A549 (cell line): ENCODE results near the gene C12orf54. TPM values are rescaled to one million over a fixed set of nuclear protein-coding genes. Genes with fewer than 3 reads are reported as not detected.

Experiments used
- ATAC-seq, 2 experiments: fragments of 200-7000 bp in 1 of 2; fragments of >200 bp in 1 of 2; cut with Nextera tagmentation in 1 of 2; cut with Tn5 transposase in 1 of 2; 3 replicates each; pipeline versions ENCODE4 v1.8.0 to v1.9.1; 2018 to 2020; ENCODE audit warnings: mild to moderate bottlenecking in 1 of 2, moderate library complexity in 1 of 2
- CTCF ChIA-PET: fragments of 300-600 bp; sonication (Branson Sonifier 250); formaldehyde crosslinking; extraction: SDS; loops from one replicate; lab custom pipeline; 2021; ENCODE audit warnings: antibody characterized with exemption, inconsistent platforms; lab: Yijun Ruan, JAX
- POLR2A ChIA-PET: fragments of 350-600 bp; formaldehyde crosslinking; extraction: SDS; loops from one replicate; lab custom pipeline; 2021; ENCODE audit warnings: antibody characterized with exemption, inconsistent platforms; lab: Yijun Ruan, JAX
- DNase-seq, 2 experiments: peaks; one replicate each; pipeline versions ENCODE4 v3.0.0 to v3.0.0-alpha.2; 2011 to 2016; ENCODE audit warnings: low read depth in 1 of 2, low spot score in 1 of 2
- FAIRE-seq: peaks from 2 replicates; lab custom pipeline; 2011; peaks lifted over from hg19 to GRCh38; lab: Jason Lieb, UNC
- H3K27ac ChIP-seq, 2 experiments: fragments of >200 bp; sonication (Bioruptor Twin); formaldehyde crosslinking; 3 replicates each; pipeline ENCODE4 v1.5.1; 2016 to 2017
- H3K4me1 ChIP-seq: fragments of >200 bp; sonication (Bioruptor Twin); formaldehyde crosslinking; 3 replicates; pipeline ENCODE4 v1.6.1; 2016
- H3K4me2 ChIP-seq: fragments of >200 bp; sonication (Bioruptor Twin); formaldehyde crosslinking; 3 replicates; pipeline ENCODE4 v1.6.1; 2016
- H3K4me3 ChIP-seq: fragments of >200 bp; sonication (Bioruptor Twin); formaldehyde crosslinking; 3 replicates; pipeline ENCODE4 v1.5.1; 2016
- H3K9me3 ChIP-seq: fragments of >200 bp; sonication (Bioruptor Twin); formaldehyde crosslinking; 3 replicates; pipeline ENCODE4 v1.6.1; 2016
- BHLHE40 ChIP-seq: IDR thresholded peaks from 2 replicates; pipeline ENCODE4 v1.6.1; 2012; ENCODE audit warnings: low read depth, low read length, inconsistent platforms
- CBX8 ChIP-seq: fragments of 200-600 bp; sonication (generic); IDR thresholded peaks from 2 replicates; pipeline ENCODE4 v1.6.1; 2016
- CEBPB ChIP-seq, 2 experiments: fragments of >200 bp in 1 of 2; sonication (Bioruptor Twin) in 1 of 2; formaldehyde crosslinking in 1 of 2; IDR thresholded peaks; 2 replicates each; pipeline ENCODE4 v1.6.1; 2012 to 2016
- FOSL2 ChIP-seq, 2 experiments: fragments of 450-650 bp in 1 of 2; fragments of >200 bp in 1 of 2; sonication (Bioruptor Twin) in 1 of 2; formaldehyde crosslinking; IDR thresholded peaks; 2 replicates each; pipeline versions ENCODE4 v1.5.0 to v1.6.1; 2016 to 2020; ENCODE audit warnings: mild to moderate bottlenecking in 1 of 2, moderate library complexity in 1 of 2
- JUN ChIP-seq, 2 experiments: fragments of >200 bp; sonication (Bioruptor Twin); formaldehyde crosslinking; IDR thresholded peaks; 2 replicates in 1 of 2; 3 replicates in 1 of 2; pipeline ENCODE4 v1.6.1; 2016 to 2017
- KDM5A ChIP-seq: fragments of 200-600 bp; sonication (generic); IDR thresholded peaks from 2 replicates; pipeline ENCODE4 v1.6.1; 2016; ENCODE audit warnings: antibody characterized with exemption, mild to moderate bottlenecking
- MAFK ChIP-seq: fragments of 450-650 bp; IDR thresholded peaks from 2 replicates; pipeline ENCODE4 v1.6.1; 2014; ENCODE audit not compliant: partially characterized antibody
- MYC ChIP-seq: IDR thresholded peaks from 2 replicates; pipeline ENCODE4 v1.6.1; 2012; ENCODE audit warnings: mild to moderate bottlenecking, inconsistent platforms, low read length, improper control_type of control experiment, borderline replicate concordance
- RAD21 ChIP-seq, 2 experiments: fragments of >200 bp in 1 of 2; sonication (Bioruptor Twin) in 1 of 2; formaldehyde crosslinking in 1 of 2; IDR thresholded peaks in 1 of 2; conservative IDR thresholded peaks in 1 of 2; 2 replicates in 1 of 2; 3 replicates in 1 of 2; pipeline ENCODE4 v1.6.1; 2012 to 2018; ENCODE audit warnings: inconsistent platforms in 1 of 2
- RNF2 ChIP-seq: fragments of 200-600 bp; sonication (generic); IDR thresholded peaks from 2 replicates; pipeline ENCODE4 v1.6.1; 2016; ENCODE audit warnings: low read depth, mild to moderate bottlenecking, antibody characterized with exemption, moderate library complexity, borderline replicate concordance
- SREBF2 ChIP-seq: fragments of 450-650 bp; IDR thresholded peaks from 2 replicates; pipeline ENCODE4 v1.6.1; 2014; ENCODE audit warnings: mild to moderate bottlenecking, moderate library complexity
- ZNF302 ChIP-seq: fragments of 250-450 bp; sonication (Bioruptor Pico); IDR thresholded peaks from 2 replicates; pipeline ENCODE4 v1.9.0; 2021; ENCODE audit warnings: inconsistent platforms, mild to moderate bottlenecking, moderate library complexity
- WGBS: methylation state at CpG from one replicate; pipeline ENCODE4 v1.1.6; 2017; ENCODE audit errors: missing lambda C conversion rate; 5-methylcytosine and 5-hydroxymethylcytosine counted together
- polyA plus RNA-seq, 4 experiments: library from polyadenylated mRNA; depleted of rRNA in 3 of 4; stranded (reverse); fragments of >200 nt; fragmentation: RNase III in 1 of 4; extraction: RNeasy Plus Mini Kit Qiagen cat#74134 plus additional on column Dnase treatment in 1 of 4; gene quantifications; 2 replicates in 3 of 4; 3 replicates in 1 of 4; pipeline ENCODE4 v1.2.3, GENCODE V29; 2011 to 2017
- TF ChIP-seq, protein P1 (sequence below): fragments of >200 bp; sonication (Bioruptor Twin); formaldehyde crosslinking; IDR thresholded peaks from 2 replicates; pipeline ENCODE4 v1.6.1; 2016
- TF ChIP-seq, protein P2 (sequence below): fragments of 250-450 bp; sonication (Bioruptor Pico); IDR thresholded peaks from 2 replicates; pipeline ENCODE4 v1.5.0; 2021; ENCODE audit warnings: mild to moderate bottlenecking, moderate library complexity, borderline replicate concordance
- TF ChIP-seq, protein P3 (sequence below): fragments of 450-650 bp; IDR thresholded peaks from 2 replicates; pipeline ENCODE4 v1.6.1; 2014; ENCODE audit warnings: antibody characterized with exemption
- TF ChIP-seq, protein P4 (sequence below): fragments of >200 bp; sonication (Bioruptor Twin); formaldehyde crosslinking; IDR thresholded peaks from 3 replicates; pipeline ENCODE4 v1.5.1; 2016

Gene C12orf54
- polyA plus RNA-seq, 2 of the 4 experiments (the other 2 are of a cell fraction) = not detected

DNA sequence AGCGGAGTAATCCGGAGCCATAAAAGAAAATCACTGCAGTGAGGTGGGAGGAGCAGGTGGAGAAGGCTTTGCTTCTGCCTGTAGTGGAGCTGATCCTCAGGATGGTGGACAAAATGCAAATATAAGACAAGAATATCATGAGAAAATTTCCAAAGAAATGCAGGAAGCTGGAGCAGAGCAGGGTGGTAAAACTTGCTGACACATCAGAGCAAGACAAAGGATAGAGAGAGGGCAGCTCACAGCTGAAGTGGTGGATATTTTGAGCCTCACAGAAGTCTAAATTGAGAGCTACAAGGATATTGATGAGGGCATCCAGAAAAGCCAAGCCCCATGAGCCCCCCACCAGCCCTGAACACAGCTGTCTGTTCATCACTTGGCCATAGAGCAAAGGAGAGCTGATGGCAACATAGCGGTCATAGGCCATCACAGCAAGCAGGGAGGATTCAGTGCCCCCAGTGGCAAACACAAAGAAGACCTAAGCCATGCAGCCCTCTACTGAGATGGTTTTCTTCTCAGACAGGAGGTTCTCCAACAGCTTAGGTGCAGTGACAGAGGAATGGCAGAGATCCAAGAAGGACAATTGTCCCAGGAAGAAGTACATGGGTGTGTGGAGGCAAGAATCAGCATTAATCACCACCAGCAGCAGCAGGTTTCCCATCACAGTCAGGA lies 40.0 kb upstream of the C12orf54 start:
- ChIA-PET CTCF (interaction anchor here (0.5 to 0.8 kb wide), 3 partner anchors 15 to 176 kb away, joined by 3 to 4 read pairs (median 3); no protein-coding TSS in a partner anchor), POLR2A (no interaction called here)
- FAIRE-seq (no peak), DNase-seq (peak; percentile 15 to 41), ATAC-seq (peak; percentile 96)
- no peak overlapping the region for H3K27ac ChIP-seq
- H3K9me3 ChIP-seq = no peaks in the 10 kb centered on the region
- no peak overlapping the region for H3K4me2 ChIP-seq
- H3K4me1 ChIP-seq = no peaks in the 10 kb centered on the region
- TF ChIP-seq KDM5A (no peak), SREBF2 (no peak), ZNF302 (no peak), RAD21 (conservative IDR thresholded peaks at IDR 0.05 in 1 of 2, IDR thresholded peaks at IDR 0.05 in 1 of 2) (peak in 1 of 2 experiments; percentile 17; a peak in 1 of 5 replicates), FOSL2 (IDR thresholded peaks at IDR 0.05) (no peak), FOSL2 (CRISPR knock-in tag; IDR thresholded peaks at IDR 0.05) (no peak), MAFK (peak; percentile 40), MYC (no peak), BHLHE40 (no peak)
- TF ChIP-seq, protein P1, sequence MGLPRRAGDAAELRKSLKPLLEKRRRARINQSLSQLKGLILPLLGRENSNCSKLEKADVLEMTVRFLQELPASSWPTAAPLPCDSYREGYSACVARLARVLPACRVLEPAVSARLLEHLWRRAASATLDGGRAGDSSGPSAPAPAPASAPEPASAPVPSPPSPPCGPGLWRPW = no peak
- TF ChIP-seq, protein P2, sequence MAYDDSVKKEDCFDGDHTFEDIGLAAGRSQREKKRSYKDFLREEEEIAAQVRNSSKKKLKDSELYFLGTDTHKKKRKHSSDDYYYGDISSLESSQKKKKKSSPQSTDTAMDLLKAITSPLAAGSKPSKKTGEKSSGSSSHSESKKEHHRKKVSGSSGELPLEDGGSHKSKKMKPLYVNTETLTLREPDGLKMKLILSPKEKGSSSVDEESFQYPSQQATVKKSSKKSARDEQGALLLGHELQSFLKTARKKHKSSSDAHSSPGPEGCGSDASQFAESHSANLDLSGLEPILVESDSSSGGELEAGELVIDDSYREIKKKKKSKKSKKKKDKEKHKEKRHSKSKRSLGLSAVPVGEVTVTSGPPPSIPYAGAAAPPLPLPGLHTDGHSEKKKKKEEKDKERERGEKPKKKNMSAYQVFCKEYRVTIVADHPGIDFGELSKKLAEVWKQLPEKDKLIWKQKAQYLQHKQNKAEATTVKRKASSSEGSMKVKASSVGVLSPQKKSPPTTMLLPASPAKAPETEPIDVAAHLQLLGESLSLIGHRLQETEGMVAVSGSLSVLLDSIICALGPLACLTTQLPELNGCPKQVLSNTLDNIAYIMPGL (CRISPR knock-in tag) = no peak
- TF ChIP-seq, all 56 proteins: peak for 2
- WGBS = 76% methylated on average over 3 of the region's 3 CpGs
- no peak overlapping the region for H3K4me3 ChIP-seq

DNA sequence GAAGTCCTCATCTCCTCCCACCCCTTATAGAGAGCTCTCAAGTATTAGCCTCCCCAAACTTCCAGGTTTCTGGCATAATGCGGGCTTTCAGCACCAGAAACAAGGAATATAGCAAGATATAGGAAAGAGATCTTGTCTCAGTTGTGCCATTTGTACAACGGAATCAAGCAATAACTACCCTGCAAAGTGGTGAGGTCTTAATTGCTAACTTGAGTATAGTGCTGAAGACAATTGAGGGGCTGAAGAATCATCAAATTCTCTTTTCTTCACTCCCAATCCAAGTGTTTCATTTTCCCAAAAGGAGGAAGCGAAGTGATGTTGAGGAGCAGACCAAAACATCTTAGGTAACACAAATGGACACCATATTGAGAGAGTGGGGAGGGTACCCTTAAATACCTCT lies 36.8 kb upstream of the C12orf54 start:
- no peak for ATAC-seq
- TF ChIP-seq RNF2 = peak; percentile 89; the same call in 1 of the 2 replicates
- TF ChIP-seq CBX8 = peak; percentile 73; the same call in 1 of the 2 replicates
- TF ChIP-seq, protein P3, sequence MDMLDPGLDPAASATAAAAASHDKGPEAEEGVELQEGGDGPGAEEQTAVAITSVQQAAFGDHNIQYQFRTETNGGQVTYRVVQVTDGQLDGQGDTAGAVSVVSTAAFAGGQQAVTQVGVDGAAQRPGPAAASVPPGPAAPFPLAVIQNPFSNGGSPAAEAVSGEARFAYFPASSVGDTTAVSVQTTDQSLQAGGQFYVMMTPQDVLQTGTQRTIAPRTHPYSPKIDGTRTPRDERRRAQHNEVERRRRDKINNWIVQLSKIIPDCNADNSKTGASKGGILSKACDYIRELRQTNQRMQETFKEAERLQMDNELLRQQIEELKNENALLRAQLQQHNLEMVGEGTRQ = no peak
- H3K27ac ChIP-seq = no peak overlapping the region
- POLR2A ChIA-PET = no interaction called here
- H3K9me3 ChIP-seq = no peaks in the 10 kb centered on the region
- H3K4me2 ChIP-seq = no peak overlapping the region
- CTCF ChIA-PET = interaction anchor here (2.2 kb wide), 1 partner anchor 11 kb away, joined by 4 read pairs; no protein-coding TSS in a partner anchor
- no peak for DNase-seq
- H3K4me3 ChIP-seq = no peak overlapping the region
- 14% methylated on average over 3 of the region's 3 CpGs for WGBS
- H3K4me1 ChIP-seq = no peaks in the 10 kb centered on the region
- no peak for FAIRE-seq

DNA sequence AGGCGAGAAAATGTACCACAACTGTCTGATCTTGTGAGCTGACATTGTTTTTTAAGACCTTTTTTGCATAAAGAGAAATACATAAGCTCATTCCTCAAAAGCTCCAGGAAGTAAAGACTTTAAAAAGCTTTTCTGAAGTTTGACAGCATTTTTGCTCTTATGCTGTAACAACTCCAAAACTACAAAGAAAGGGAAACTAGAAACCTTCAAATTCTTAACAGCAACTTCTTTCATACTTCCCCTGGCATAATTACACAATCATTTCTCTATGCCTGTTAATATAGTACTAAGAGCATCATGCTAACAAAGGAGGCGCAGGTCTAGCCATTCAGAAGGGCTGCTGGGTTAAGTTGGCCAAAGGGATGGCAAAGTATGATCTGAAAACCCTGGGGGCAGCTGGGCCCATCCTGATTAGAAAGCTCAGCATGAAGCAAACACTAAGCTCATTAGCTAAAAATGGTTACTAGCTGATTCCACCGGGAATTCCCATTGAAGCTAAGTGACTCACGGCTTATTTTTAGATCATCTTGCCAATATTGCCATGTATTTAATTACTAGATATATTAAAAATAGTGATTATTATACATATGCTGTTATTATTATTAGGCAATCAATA lies 36.0 kb upstream of the C12orf54 start:
- H3K27ac ChIP-seq = no peak overlapping the region
- H3K4me1 ChIP-seq = no peaks in the 10 kb centered on the region
- FAIRE-seq (no peak), ATAC-seq (no peak), DNase-seq (no peak)
- no peak overlapping the region for H3K4me2 ChIP-seq
- 13% methylated on average over 4 of the region's 4 CpGs for WGBS
- POLR2A ChIA-PET = no interaction called here
- TF ChIP-seq CEBPB (IDR thresholded peaks at IDR 0.05) (no peak), JUN (IDR thresholded peaks at IDR 0.05) (no peak)
- TF ChIP-seq, protein P4, sequence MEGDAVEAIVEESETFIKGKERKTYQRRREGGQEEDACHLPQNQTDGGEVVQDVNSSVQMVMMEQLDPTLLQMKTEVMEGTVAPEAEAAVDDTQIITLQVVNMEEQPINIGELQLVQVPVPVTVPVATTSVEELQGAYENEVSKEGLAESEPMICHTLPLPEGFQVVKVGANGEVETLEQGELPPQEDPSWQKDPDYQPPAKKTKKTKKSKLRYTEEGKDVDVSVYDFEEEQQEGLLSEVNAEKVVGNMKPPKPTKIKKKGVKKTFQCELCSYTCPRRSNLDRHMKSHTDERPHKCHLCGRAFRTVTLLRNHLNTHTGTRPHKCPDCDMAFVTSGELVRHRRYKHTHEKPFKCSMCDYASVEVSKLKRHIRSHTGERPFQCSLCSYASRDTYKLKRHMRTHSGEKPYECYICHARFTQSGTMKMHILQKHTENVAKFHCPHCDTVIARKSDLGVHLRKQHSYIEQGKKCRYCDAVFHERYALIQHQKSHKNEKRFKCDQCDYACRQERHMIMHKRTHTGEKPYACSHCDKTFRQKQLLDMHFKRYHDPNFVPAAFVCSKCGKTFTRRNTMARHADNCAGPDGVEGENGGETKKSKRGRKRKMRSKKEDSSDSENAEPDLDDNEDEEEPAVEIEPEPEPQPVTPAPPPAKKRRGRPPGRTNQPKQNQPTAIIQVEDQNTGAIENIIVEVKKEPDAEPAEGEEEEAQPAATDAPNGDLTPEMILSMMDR = no peak
- H3K9me3 ChIP-seq = no peaks in the 10 kb centered on the region
- CTCF ChIA-PET = interaction anchor here (2.2 kb wide), 1 partner anchor 10 kb away, joined by 4 read pairs; no protein-coding TSS in a partner anchor
- H3K4me3 ChIP-seq = no peak overlapping the region
